T-helper 1 cell treated with Interleukin-12 subunit alpha and Interleukin-12 subunit beta and Interleukin-4 antibody, amounts not matched to agents 30 ng/mL and 1 ng/mL, for 36 hours (primary cell): ENCODE measurements around the gene ZNF71. TPM values are rescaled to one million over a fixed set of nuclear protein-coding genes. Genes with fewer than 3 reads are reported as not detected.

ENCODE experiments used
- total RNA-seq: library from RNA; stranded (reverse); gene quantifications from 2 replicates; pipeline ENCODE4 v1.2.3, GENCODE V29; 2022

The ZNF71 gene
- total RNA-seq, 1 donor from 2014 or later: 6.1 TPM

Other genes with a start within 250 kb of the ZNF71 start
- 1.3 and 2.3 TPM in 2 replicates for gene ZNF582, start 201.8 kb upstream of the ZNF71 start, total RNA-seq
- gene ZNF583, start 191.0 kb upstream of the ZNF71 start, total RNA-seq: 3.4 and 3.5 TPM in 2 replicates
- not detected in 2 replicates for gene ZNF667, start 118.0 kb upstream of the ZNF71 start, total RNA-seq
- gene ZNF471, start 87.4 kb upstream of the ZNF71 start, total RNA-seq: 0.17 and 0.27 TPM in 2 replicates
- 2.4 and 2.9 TPM in 2 replicates for gene ZFP28, start 56.4 kb upstream of the ZNF71 start, total RNA-seq
- 2.0 and 2.4 TPM in 2 replicates for gene ZNF470, start 27.8 kb upstream of the ZNF71 start, total RNA-seq
- gene SMIM17, start 47.9 kb downstream of the ZNF71 start, total RNA-seq: 0.27 TPM in 2 replicates
- gene ZNF835, start 76.5 kb downstream of the ZNF71 start, total RNA-seq: 0.10 and 0.20 TPM in 2 replicates
- not detected in 2 replicates for gene PEG3, start 245.4 kb downstream of the ZNF71 start, total RNA-seq
- gene ZIM2, start 245.4 kb downstream of the ZNF71 start, total RNA-seq: not detected in 2 replicates